Glutamatergic neuron (in vitro differentiated cells): ENCODE measurements around the gene DCST1. TPM values are rescaled to one million over a fixed set of nuclear protein-coding genes. Genes with fewer than 3 reads are reported as not detected.

Experiments used
- DNase-seq: peaks from one replicate; pipeline ENCODE4 v3.0.0; 2022
- H3K27ac Mint-ChIP-seq: one replicate; pipeline ENCODE4 v1.8.0; 2020; ENCODE audit warnings: mild to moderate bottlenecking, mixed read lengths, inconsistent platforms; ENCODE audit not compliant: unreplicated experiment
- H3K27me3 Mint-ChIP-seq: one replicate; pipeline ENCODE4 v1.8.0; 2020; ENCODE audit warnings: mild to moderate bottlenecking, moderate library complexity, mixed read lengths, inconsistent platforms; ENCODE audit not compliant: unreplicated experiment
- H3K36me3 Mint-ChIP-seq: one replicate; pipeline ENCODE4 v1.8.0; 2020; ENCODE audit warnings: mild to moderate bottlenecking, mixed read lengths, inconsistent platforms; ENCODE audit not compliant: unreplicated experiment
- H3K4me1 Mint-ChIP-seq: one replicate; pipeline ENCODE4 v1.8.0; 2020; ENCODE audit warnings: mild to moderate bottlenecking, low read depth, mixed read lengths, inconsistent platforms; ENCODE audit not compliant: unreplicated experiment
- H3K4me3 Mint-ChIP-seq: one replicate; pipeline ENCODE4 v1.8.0; 2020; ENCODE audit warnings: mild to moderate bottlenecking, mixed read lengths, inconsistent platforms; ENCODE audit not compliant: unreplicated experiment
- H3K9me3 Mint-ChIP-seq: one replicate; pipeline ENCODE4 v1.8.0; 2020; ENCODE audit warnings: mild to moderate bottlenecking, moderate library complexity, mixed read lengths, inconsistent platforms; ENCODE audit not compliant: unreplicated experiment
- CTCF ChIP-seq: fragments of 200-600 bp; sonication (generic); IDR thresholded peaks from one replicate; pipeline ENCODE4 v1.5.0; 2021; ENCODE audit not compliant: partially characterized antibody, unreplicated experiment
- total RNA-seq: library from RNA; stranded (reverse); fragmentation: NEBNext Ultra II Directional; extraction: Animal tissue kit (Norgen Biotek cat#: 25700); gene quantifications from one replicate; pipeline ENCODE4 v1.2.1, GENCODE V29; 2021; ENCODE audit not compliant: unreplicated experiment

The DCST1 gene
- total RNA-seq, 1 donor from 2014 or later = not detected

- Mint-ChIP-seq H3K4me3 (peak overlapping the region; percentile 99), H3K27me3 (peaks cover 6% of the 10 kb centered on the region), H3K4me1 (peaks cover 17% of the 10 kb centered on the region), H3K36me3 (peaks cover 5% of the 10 kb centered on the region), H3K9me3 (peaks cover 5% of the 10 kb centered on the region), H3K27ac (peak overlapping the region; percentile 74)
- no peak for DNase-seq
- TF ChIP-seq CTCF = no peak
These were observed 30.6 kb downstream of the DCST1 start for GRCh38 chr1:155064111-155064831.

- no peak for DNase-seq
- no peak for TF ChIP-seq CTCF
- H3K27ac Mint-ChIP-seq = no peak overlapping the region
- peaks cover 5% of the 10 kb centered on the region for H3K9me3 Mint-ChIP-seq
- peaks cover 5% of the 10 kb centered on the region for H3K36me3 Mint-ChIP-seq
- H3K27me3 Mint-ChIP-seq = peaks cover 6% of the 10 kb centered on the region
- peak overlapping the region; percentile 99 for H3K4me3 Mint-ChIP-seq
- peaks cover 17% of the 10 kb centered on the region for H3K4me1 Mint-ChIP-seq
These were observed 31.3 kb downstream of the DCST1 start for GRCh38 chr1:155064832-155065429.

- H3K4me1 Mint-ChIP-seq = peaks cover 22% of the 10 kb centered on the region
- TF ChIP-seq CTCF = no peak
- H3K27me3 Mint-ChIP-seq = peaks cover 14% of the 10 kb centered on the region
- peaks cover 9% of the 10 kb centered on the region for H3K9me3 Mint-ChIP-seq
- no peak for DNase-seq
- no peak overlapping the region for H3K4me3 Mint-ChIP-seq
- H3K27ac Mint-ChIP-seq = peak overlapping the region; percentile 17
- peaks cover 5% of the 10 kb centered on the region for H3K36me3 Mint-ChIP-seq
These were observed 33.2 kb downstream of the DCST1 start for GRCh38 chr1:155066777-155067176.

GRCh38 chr1:155068599-155068998, 35.0 kb downstream of the DCST1 start:
- Mint-ChIP-seq H3K4me1 (peaks cover 28% of the 10 kb centered on the region), H3K4me3 (peak overlapping the region; percentile 76), H3K36me3 (peaks cover 5% of the 10 kb centered on the region), H3K9me3 (peaks cover 9% of the 10 kb centered on the region), H3K27ac (no peak overlapping the region), H3K27me3 (peaks cover 16% of the 10 kb centered on the region)
- no peak for TF ChIP-seq CTCF
- no peak for DNase-seq

GRCh38 chr1:155069551-155070157, 36.0 kb downstream of the DCST1 start:
- Mint-ChIP-seq H3K36me3 (no peaks in the 10 kb centered on the region), H3K4me1 (peaks cover 23% of the 10 kb centered on the region), H3K9me3 (peaks cover 4% of the 10 kb centered on the region), H3K27me3 (peaks cover 11% of the 10 kb centered on the region), H3K4me3 (peak overlapping the region; percentile 46), H3K27ac (no peak overlapping the region)
- TF ChIP-seq CTCF = no peak
- DNase-seq = no peak
